ENCODE data around the gene MICA. TPM values are rescaled to one million over a fixed set of nuclear protein-coding genes. Genes with fewer than 3 reads are reported as not detected.
"Not testable (repeated sequence)": the region's sequence is repeated elsewhere in the genome, so short reads cannot be mapped to it uniquely, and the experiment has no call there.

The MICA gene
- total RNA-seq, 4 donors from 2014 or later, result 18.9 to 35.4 (median 22.3) TPM

GRCh38 chr6:31366693-31367470 is 36.5 kb upstream of the MICA start:
- DNase-seq (ENCODE audit: extremely low spot score), result peak; percentile 97
- peaks cover 0 to 11% (median 4%) of the 10 kb centered on the region in 4 donors for H3K4me1 ChIP-seq
- no peak overlapping the region for H3K27ac ChIP-seq (replicated peaks in 1 of 4)
- H3K4me3 ChIP-seq, result peak overlapping the region; percentile 36 to 48 (median 39)
- TF ChIP-seq POLR2AphosphoS5 (IDR thresholded peaks at IDR 0.05) (peak; percentile 61 to 87), CTCF (IDR thresholded peaks at IDR 0.05) (peak; percentile 87 to 95 (median 94)), POLR2A (IDR thresholded peaks at IDR 0.05; ENCODE audit: low read depth) (no peak)
- H3K36me3 ChIP-seq, result no peaks in the 10 kb centered on the region
- peaks cover 0 to 42% (median 1%) of the 10 kb centered on the region in 4 donors for H3K27me3 ChIP-seq
- 8% methylated on average over 28 of the region's 30 CpGs for WGBS
- intact Hi-C loops (cut with DNase I), result loop anchor here (2.0 to 5.0 kb wide), 3 partner anchors 95 to 228 kb away; partner anchors contain the start of genes HLA-C and PSORS1C2
- H3K9me3 ChIP-seq, result peaks cover 0 to 2% (median under 1%) of the 10 kb centered on the region in 4 donors

- TF ChIP-seq CTCF (IDR thresholded peaks at IDR 0.05), result no peak
- no peak for TF ChIP-seq POLR2A (IDR thresholded peaks at IDR 0.05; ENCODE audit: low read depth)
- TF ChIP-seq EP300 (IDR thresholded peaks at IDR 0.05), result no peak
- Histone ChIP-seq H3K4me1 (peaks cover 0 to 11% (median 4%) of the 10 kb centered on the region in 4 donors), H3K27ac (replicated peaks in 1 of 4) (no peak overlapping the region), H3K27me3 (peaks cover 0 to 36% (median 0%) of the 10 kb centered on the region in 4 donors), H3K36me3 (no peaks in the 10 kb centered on the region), H3K9me3 (peaks cover 0 to 6% (median 3%) of the 10 kb centered on the region in 4 donors), H3K4me3 (no peak overlapping the region)
- intact Hi-C loops (cut with DNase I), result loop anchor here (5.0 kb wide), 1 partner anchor 96 kb away; the partner anchor contains the start of gene HLA-C
- DNase-seq (ENCODE audit: extremely low spot score), result no peak
- 67% methylated on average over 2 of the region's 2 CpGs for WGBS
These were observed 34.9 kb upstream of the MICA start for GRCh38 chr6:31368461-31368860.

- H3K27me3 ChIP-seq, result peaks cover 0 to 39% (median 0%) of the 10 kb centered on the region in 4 donors
- TF ChIP-seq CTCF (IDR thresholded peaks at IDR 0.05), result peak in 1 of 3 experiments; percentile 15
- intact Hi-C loops (cut with DNase I); H3K9me3 ChIP-seq; H3K4me1 ChIP-seq; H3K4me3 ChIP-seq; H3K27ac ChIP-seq (replicated peaks in 1 of 4); H3K36me3 ChIP-seq; DNase-seq (ENCODE audit: extremely low spot score): not testable (repeated sequence)
- WGBS, result no CpG with 5 or more reads among the region's 8 CpGs
These were observed 29.3 kb upstream of the MICA start for GRCh38 chr6:31374118-31374517.

GRCh38 chr6:31375699-31376098 is 27.7 kb upstream of the MICA start:
- H3K27me3 ChIP-seq, result peaks cover 0 to 48% (median 0%) of the 10 kb centered on the region in 4 donors

More at GRCh38 chr6:31375699-31376098, 27.7 kb upstream of the MICA start:
- H3K27ac ChIP-seq (replicated peaks in 1 of 4), result no peak overlapping the region
- peaks cover 0 to 6% (median 3%) of the 10 kb centered on the region in 4 donors for H3K9me3 ChIP-seq
- intact Hi-C loops (cut with DNase I), result no loop called here
- no peaks in the 10 kb centered on the region for H3K36me3 ChIP-seq
- TF ChIP-seq POLR2A (IDR thresholded peaks at IDR 0.05; ENCODE audit: low read depth) (no peak), EP300 (IDR thresholded peaks at IDR 0.05) (no peak), CTCF (IDR thresholded peaks at IDR 0.05) (no peak), POLR2AphosphoS5 (IDR thresholded peaks at IDR 0.05) (no peak)
- no peak overlapping the region for H3K4me3 ChIP-seq
- no peaks in the 10 kb centered on the region for H3K4me1 ChIP-seq
- no peak for DNase-seq (ENCODE audit: extremely low spot score)
